Measurements from ENCODE around the gene FEM1B.

DNA sequence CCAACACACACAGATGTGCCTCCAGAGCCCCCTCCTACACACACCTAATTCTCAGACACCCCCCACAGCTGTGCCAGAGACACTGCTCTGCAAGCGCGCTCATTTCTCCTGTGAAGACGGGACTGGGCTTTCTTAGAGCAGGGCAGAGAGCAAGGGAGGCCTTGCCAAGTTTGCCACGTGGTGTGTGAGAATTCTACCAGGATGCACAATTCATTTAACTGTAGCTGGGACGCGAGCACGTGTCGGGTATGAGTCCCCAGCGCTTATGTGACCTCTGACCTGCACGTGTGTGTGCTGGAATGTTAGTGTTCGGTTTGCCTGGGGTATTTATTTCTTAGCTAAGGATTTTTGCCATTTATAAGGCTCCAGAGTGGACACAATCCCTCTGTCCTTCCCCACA is 37.0 kb downstream of the FEM1B start:
- TF ChIP-seq CTCF (conservative IDR thresholded peaks at IDR 0.05; ENCODE audit: low read length) (no peak), EZH2phosphoT487 (IDR thresholded peaks at IDR 0.05; ENCODE audit: borderline replicate concordance, low read depth, low read length) (no peak)

Data from OCI-LY7 (cell line).